HG02623 (cell line): ENCODE data around the gene RBM41.
"Not testable (repeated sequence)": the region's sequence is repeated elsewhere in the genome, so short reads cannot be mapped to it uniquely, and the experiment has no call there.

Source experiments
- ATAC-seq: cut with Tn5 transposase; IDR thresholded peaks from one replicate; pipeline ENCODE4 v1.9.1; 2021; ENCODE audit warnings: moderate library complexity; ENCODE audit not compliant: unreplicated experiment

The RBM41 gene

DNA sequence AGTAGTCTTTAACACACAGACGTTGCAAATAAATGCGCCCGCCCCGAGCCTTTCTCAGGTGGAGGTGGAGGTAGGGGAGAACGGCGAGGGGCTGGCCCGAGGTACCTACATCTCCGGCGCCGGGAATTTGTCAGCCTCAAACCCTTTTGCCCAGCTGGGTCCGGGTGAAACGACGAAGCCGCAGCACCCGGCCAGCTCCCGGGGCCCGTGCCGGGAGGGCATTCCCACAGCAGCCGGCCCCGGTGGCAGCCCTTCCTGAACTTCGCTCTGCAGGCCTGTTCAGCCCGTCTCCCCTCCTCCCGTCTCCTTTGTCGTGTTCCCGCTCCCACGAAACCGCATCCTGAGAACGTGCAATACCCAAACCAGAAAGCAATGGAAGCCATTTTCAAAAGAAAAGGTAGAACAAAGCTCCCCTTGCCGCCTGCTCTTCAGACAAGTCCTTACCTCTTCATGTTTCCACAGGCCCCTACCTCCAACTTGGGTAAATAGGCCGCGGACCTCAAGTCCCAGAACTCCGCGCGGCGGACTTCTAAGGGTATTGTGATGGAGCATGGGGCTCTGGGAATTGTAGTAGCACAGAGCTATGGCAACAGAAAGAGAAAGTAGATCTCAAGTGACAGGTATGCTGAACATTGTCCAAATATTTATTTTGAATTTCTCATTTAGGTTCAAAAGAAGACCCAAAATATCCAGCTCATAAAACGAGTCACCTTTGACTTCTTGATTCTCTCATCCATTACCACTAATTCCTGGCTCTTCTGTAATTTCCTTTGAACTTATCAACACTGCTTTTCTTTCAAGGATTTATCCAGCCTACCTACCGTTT, at the start of gene RBM41:
Gene RBM41, minus strand, starts transcription at position 501 of the 826 bp plus-strand sequence. Its CDS starts 49 bp downstream, at position 452.
- ATAC-seq: peak; percentile 100

GRCh38 chrX:107168257-107168656, 49.6 kb upstream of the RBM41 start:
- no peak for ATAC-seq

- ATAC-seq: no peak
These were observed 48.7 kb upstream of the RBM41 start for GRCh38 chrX:107167163-107167921.

DNA sequence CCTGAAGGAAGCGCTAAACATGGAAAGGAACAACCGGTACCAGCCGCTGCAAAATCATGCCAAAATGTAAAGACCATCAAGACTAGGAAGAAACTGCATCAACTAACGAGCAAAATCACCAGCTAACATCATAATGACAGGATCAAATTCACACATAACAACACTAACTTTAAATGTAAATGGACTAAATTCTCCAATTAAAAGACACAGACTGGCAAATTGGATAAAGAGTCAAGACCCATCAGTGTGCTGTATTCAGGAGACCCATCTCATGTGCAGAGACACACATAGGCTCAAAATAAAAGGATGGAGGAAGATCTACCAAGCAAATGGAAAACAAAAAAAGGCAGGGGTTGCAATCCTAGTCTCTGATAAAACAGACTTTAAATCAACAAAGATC, 39.0 kb upstream of the RBM41 start:
- ATAC-seq: not testable (repeated sequence)

DNA sequence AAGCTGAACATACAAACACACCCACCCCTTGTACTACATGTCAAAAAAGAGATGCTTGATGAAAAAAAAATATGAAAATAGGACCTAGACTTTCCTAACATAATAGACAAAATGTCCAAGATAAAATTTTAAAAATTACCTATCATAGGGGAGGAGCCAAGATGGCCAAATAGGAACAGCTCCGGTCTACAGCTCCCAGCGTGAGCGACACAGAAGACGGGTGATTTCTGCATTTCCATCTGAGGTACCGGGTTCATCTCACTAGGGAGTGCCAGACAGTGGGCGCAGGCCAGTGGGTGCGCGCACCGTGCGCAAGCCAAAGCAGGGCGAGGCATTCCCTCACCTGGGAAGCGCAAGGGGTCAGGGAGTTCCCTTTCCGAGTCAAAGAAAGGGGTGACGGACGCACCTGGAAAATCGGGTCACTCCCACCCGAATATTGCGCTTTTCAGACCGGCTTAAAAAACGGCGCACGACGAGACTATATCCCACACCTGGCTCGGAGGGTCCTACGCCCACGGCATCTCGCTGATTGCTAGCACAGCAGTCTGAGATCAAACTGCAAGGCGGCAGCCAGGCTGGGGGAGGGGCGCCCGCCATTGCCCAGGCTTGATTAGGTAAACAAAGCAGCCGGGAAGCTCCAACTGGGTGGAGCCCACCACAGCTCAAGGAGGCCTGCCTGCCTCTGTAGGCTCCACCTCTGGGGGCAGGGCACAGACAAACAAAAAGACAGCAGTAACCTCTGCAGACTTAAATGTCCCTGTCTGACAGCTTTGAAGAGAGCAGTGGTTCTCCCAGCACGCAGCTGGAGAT, 37.2 kb upstream of the RBM41 start:
- ATAC-seq: not testable (repeated sequence)

DNA sequence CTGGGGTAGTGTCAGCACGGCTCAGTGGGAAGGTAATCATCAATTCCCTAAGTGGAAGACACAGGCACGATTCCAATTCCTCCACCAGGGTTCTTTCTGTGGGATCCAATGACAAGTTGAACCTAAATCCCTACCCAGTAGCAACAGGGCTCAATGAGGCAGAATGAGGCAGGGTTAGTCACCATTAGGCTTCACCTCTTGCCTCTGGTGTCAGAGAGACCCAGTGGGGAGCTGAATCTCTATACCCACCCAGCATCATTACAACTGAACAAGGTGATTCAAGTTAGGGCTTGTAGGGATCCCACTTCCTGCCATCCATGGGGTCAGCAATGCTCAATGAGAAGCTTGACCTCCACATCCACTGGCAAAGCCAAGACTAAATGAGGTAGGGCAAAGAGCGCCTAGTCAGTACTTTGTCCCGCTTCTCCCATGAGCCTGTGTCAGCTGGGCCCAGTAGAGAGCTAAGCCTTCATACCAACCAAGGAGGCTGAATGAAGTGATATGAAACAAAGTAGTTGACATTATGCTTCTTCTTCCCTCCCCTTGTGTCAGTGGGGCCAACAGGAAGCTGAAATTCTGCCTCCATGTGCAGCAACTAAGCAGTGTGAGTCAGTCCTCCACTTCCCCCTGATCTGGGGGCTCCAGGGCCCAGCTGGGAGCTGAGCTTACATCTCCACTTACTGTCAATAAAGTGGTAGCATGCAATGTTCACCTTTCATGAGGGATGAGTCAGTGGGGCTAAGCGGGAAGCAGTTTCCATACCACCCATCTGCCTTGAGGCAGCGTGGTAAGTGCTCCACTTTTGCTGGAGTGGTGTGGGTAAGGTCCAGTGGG, 36.4 kb upstream of the RBM41 start:
- ATAC-seq: no peak

DNA sequence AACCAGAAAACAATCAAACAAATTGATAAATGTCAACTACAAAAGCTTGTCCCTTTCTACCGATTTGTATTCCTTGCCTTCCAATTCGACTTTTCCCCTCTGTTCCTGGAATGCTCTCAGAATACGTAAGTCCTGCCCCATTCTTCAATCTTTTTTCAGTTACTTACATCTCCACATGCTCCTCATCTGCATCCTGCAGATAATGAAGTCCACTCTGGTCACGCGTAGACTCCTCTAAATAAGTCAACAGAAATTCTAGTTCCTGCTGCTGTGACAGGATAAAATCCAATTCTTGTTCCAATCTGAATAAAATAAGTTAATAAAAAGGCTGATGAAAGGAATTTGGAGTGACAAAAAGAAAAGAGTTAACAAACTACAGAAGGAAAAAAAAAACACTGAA, 34.4 kb upstream of the RBM41 start:
- no peak for ATAC-seq

DNA sequence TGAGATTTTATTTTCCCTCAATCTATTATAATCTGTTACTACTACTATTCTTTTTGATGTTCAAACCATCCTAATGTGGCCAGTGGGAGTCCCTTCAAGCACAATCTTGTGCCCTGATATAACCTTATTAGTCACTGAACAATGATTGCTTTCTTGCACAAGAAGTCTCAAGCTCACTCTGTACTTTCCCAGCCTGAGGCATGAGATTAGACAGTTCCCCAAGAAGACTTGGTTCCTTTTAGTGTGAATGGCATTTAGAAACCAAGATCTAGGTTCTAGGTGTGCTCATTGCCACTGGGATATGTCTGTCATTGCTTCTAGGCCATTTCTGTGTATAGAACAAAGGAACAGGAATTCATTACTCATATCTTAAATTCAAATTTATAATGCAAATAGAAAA, 28.0 kb upstream of the RBM41 start:
- no peak for ATAC-seq

GRCh38 chrX:107135965-107136307, 17.3 kb upstream of the RBM41 start:
- ATAC-seq: no peak

DNA sequence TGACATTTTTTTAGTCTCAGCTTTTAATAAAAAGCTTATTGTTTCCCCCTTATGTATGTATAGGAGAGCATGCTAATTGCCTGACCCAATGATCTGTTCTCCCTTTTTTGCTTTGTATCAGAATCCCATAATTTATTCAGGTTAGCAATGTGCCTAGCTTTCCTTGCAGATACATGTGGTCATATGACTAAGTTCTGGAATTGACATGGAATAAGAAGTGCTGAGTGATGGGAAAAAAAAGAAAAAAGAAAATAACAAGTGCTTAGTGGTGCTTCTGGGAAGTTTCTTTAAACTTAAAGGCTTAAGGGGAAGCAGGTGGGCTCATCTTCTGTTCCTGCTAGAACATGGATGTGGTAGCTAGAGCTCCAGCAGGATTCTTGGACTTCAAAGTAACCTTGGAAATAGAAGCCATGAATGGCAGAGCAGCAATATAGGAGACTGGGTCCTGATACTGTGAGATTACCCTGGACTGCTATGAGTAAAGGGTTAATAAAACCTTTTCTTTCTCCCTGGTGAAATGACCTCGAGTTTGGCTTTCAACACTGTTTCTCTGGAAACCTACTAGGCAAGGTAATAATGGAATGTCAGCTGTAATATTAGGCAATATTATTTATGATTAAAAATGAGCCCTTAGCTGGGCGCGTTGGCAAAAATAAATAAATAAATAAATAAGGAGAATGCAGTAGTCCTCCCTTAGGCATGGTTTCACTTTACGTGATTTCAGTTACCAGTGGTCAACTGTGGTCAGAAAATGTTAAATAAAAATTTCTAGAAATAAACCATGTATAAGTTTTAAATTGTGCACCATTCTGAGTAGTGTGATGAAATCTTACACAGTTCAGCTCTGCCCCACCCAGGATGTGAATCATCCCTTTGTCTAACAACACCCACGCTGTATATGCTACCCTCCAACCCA, 16.7 kb upstream of the RBM41 start:
- no peak for ATAC-seq

- no peak for ATAC-seq
These were observed 5.1 kb upstream of the RBM41 start for GRCh38 chrX:107123750-107124149.

DNA sequence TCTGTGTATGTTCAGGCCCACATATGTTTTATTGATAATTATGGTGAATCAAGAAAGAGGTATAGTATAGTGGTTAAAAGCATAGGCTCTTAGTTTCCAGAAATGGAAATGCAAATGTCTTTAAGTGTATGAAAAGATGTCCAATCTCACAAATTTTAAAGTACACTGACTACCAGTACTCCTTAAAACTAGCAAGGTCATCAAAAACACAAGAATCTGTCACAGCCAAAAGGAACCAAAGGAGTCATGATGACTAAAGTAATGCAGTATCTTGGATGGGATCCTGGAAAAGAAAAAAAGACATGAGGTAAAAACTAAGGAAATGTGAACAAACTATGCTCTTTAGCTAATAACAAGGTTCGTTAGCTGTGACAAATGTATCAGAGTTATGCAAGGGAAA, 661 bp upstream of the RBM41 start:
- no peak for ATAC-seq

- ATAC-seq: peak; percentile 12
These were observed 665 bp downstream of the RBM41 start for GRCh38 chrX:107117993-107118321.

DNA sequence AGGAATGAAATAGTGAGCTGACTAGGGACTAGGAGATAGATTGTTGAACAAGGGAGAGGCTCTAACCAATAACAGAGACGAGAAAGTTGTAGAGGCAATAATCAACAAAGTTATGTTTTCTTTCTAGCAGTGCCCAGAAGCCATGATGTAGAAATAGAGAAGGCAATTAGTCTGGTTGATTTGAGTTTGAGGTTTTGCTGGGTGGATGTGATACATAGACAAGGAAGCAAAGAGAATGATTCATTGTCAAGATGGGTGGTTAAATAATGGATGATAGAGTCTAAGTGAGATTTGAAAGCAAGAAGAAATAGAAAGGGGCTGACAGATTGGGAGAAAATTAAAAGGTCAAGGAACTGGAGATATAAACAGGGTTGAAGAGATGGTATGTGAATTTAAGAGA, 11.2 kb downstream of the RBM41 start:
- ATAC-seq: no peak

DNA sequence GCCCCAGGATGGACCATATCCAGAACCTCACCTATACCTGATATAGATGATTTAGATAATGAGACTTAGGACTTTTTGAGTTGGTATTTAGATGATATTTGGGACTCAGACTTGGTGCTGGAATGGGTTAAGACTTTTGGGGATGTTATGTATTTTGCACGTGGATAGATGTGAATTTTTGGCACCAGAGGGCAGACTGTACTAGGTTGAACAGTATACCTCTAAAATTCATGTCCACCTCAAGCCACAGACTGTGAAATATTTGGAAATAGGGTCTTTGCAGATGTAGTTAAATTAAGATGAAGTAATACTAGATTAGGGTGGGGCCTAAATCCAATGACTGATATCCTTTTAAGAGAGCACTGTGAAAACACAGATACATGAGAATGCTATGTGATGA, 15.6 kb downstream of the RBM41 start:
- no peak for ATAC-seq

DNA sequence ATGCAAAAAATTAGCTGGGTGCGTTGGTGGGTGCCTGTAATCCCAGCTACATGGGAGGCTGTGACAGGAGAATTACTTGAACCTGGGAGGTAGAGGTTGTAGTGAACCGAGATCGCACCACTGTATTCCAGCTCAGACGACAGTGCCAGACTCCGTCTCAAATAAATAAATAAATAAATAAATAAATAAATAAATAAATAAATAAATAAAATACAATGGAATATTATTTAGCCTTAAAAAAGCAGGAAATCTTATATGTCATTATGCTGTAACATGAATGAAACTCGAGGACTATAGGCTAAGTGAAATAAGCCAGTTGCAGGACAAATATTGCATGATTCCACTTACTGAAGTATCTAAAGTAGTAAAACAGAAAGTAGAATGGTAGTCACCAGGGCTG, 42.5 kb downstream of the RBM41 start:
- ATAC-seq: no peak

GRCh38 chrX:107057731-107058130, 60.9 kb downstream of the RBM41 start:
- not testable (repeated sequence) for ATAC-seq

GRCh38 chrX:107054978-107055377, 63.6 kb downstream of the RBM41 start:
- ATAC-seq: no peak

GRCh38 chrX:107050195-107050709, 68.4 kb downstream of the RBM41 start:
- ATAC-seq: no peak
